H1 (cell line): ENCODE data around the gene TOM1L2. TPM values are rescaled to one million over a fixed set of nuclear protein-coding genes. Genes with fewer than 3 reads are reported as not detected.

ENCODE experiments used
- CHD2 ChIP-seq: IDR thresholded peaks from 2 replicates; pipeline ENCODE4 v1.6.1; 2012; ENCODE audit warnings: low read length, improper control_type of control experiment
- EGR1 ChIP-seq: IDR thresholded peaks from 2 replicates; pipeline ENCODE4 v1.6.1; 2011; ENCODE audit warnings: low read depth, low read length, borderline replicate concordance
- EP300 ChIP-seq, 2 experiments: IDR thresholded peaks; 1 replicate in 1 of 2; 2 replicates in 1 of 2; pipeline ENCODE4 v1.6.1; 2011 to 2012; ENCODE audit warnings: low read depth in 2 of 2, low read length in 2 of 2, mild to moderate bottlenecking in 2 of 2, borderline replicate concordance in 1 of 2, inconsistent platforms in 1 of 2, moderate library complexity in 1 of 2
- FOSL1 ChIP-seq: IDR thresholded peaks from 2 replicates; pipeline ENCODE4 v1.6.1; 2011; ENCODE audit warnings: mild to moderate bottlenecking, low read depth, low read length, moderate library complexity; ENCODE audit not compliant: insufficient read depth
- NANOG ChIP-seq: IDR thresholded peaks from 2 replicates; pipeline ENCODE4 v1.6.1; 2011; ENCODE audit warnings: low read length, low read depth, mild to moderate bottlenecking, inconsistent platforms; ENCODE audit not compliant: insufficient read depth, poor library complexity, severe bottlenecking
- TEAD4 ChIP-seq: IDR thresholded peaks from 2 replicates; pipeline ENCODE4 v1.6.1; 2012; ENCODE audit warnings: low read depth, low read length, inconsistent platforms, mixed read lengths
- polyA plus RNA-seq, 7 experiments: library from polyadenylated mRNA; depleted of rRNA in 3 of 7; stranded (reverse) in 5 of 7; unstranded in 2 of 7; fragments of >200 nt in 5 of 7; fragments of 200-250 nt in 2 of 7; gene quantifications; 1 replicate in 5 of 7; 2 replicates in 1 of 7; 4 replicates in 1 of 7; pipeline versions ENCODE4 v1.2.1 to v1.2.3, GENCODE V29; 2011 to 2013; ENCODE audit warnings: missing spikeins in 2 of 7, mixed read lengths in 2 of 7
- total RNA-seq: library from RNA; stranded (reverse); fragmentation: NEBNext Ultra II Directional; extraction: Animal tissue kit (Norgen Biotek cat#: 25700); gene quantifications from 2 replicates; pipeline ENCODE4 v1.2.1, GENCODE V29; 2021

The TOM1L2 gene
- total and polyA plus RNA-seq, 2 of the 8 experiments (the other 6 are each of a cell fraction or from before 2014, with no cell fraction given), result 2.0 to 3.4 TPM

GRCh38 chr17:17946093-17946492, 26.1 kb downstream of the TOM1L2 start (continued):
- no peak for TF ChIP-seq CHD2
- TF ChIP-seq NANOG, result no peak
- TF ChIP-seq FOSL1, result no peak
- no peak for TF ChIP-seq TEAD4
- no peak for TF ChIP-seq EP300 (IDR thresholded peaks at IDR 0.05; ENCODE audit: borderline replicate concordance in 1 of 2, low read depth in 2 of 2, low read length in 2 of 2)
- no peak for TF ChIP-seq EGR1
- TF ChIP-seq, all 59 proteins: peak for 0
